Gastroesophageal sphincter (tissue), 3 donors: ENCODE results near the gene HTR5A.

Experiments used
- EP300 ChIP-seq: sonication (generic); formaldehyde crosslinking; IDR thresholded peaks from one replicate; pipeline ENCODE4 v1.6.1; 2017; ENCODE audit warnings: antibody characterized with exemption, mild to moderate bottlenecking
- POLR2A ChIP-seq, 2 donors: fragments of 450-650 bp; IDR thresholded peaks; one replicate each; pipeline ENCODE4 v1.6.1; 2017; ENCODE audit warnings: antibody characterized with exemption in 2 of 2, mild to moderate bottlenecking in 2 of 2, moderate library complexity in 1 of 2
- POLR2AphosphoS5 ChIP-seq: sonication (generic); formaldehyde crosslinking; IDR thresholded peaks from one replicate; pipeline ENCODE4 v1.6.1; 2017; ENCODE audit warnings: antibody characterized with exemption
- TF ChIP-seq, protein P1 (sequence below), 4 experiments: fragments of 200-600 bp in 2 of 4; fragments of 450-650 bp in 2 of 4; sonication (generic) in 1 of 4; IDR thresholded peaks; one replicate each; pipeline ENCODE4 v1.5.1; 2017 to 2019; ENCODE audit warnings: antibody characterized with exemption in 4 of 4, mild to moderate bottlenecking in 2 of 4, moderate library complexity in 2 of 4

- TF ChIP-seq, protein P1, sequence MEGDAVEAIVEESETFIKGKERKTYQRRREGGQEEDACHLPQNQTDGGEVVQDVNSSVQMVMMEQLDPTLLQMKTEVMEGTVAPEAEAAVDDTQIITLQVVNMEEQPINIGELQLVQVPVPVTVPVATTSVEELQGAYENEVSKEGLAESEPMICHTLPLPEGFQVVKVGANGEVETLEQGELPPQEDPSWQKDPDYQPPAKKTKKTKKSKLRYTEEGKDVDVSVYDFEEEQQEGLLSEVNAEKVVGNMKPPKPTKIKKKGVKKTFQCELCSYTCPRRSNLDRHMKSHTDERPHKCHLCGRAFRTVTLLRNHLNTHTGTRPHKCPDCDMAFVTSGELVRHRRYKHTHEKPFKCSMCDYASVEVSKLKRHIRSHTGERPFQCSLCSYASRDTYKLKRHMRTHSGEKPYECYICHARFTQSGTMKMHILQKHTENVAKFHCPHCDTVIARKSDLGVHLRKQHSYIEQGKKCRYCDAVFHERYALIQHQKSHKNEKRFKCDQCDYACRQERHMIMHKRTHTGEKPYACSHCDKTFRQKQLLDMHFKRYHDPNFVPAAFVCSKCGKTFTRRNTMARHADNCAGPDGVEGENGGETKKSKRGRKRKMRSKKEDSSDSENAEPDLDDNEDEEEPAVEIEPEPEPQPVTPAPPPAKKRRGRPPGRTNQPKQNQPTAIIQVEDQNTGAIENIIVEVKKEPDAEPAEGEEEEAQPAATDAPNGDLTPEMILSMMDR (IDR thresholded peaks at IDR 0.05) = no peak
- TF ChIP-seq EP300 (no peak), POLR2A (IDR thresholded peaks at IDR 0.05) (no peak), POLR2AphosphoS5 (no peak)
Observed at GRCh38 chr7:155094636-155095135, 24.6 kb downstream of the HTR5A start.
